HTR-8/SVneo (cell line): Measurements from ENCODE around the gene NELL2.

Experiments
- DNase-seq: peaks from one replicate; pipeline ENCODE4 v3.0.0; 2011; ENCODE audit warnings: low spot score, mixed read lengths; ENCODE audit not compliant: insufficient read length
- FAIRE-seq: peaks from 2 replicates; lab custom pipeline; 2011; peaks lifted over from hg19 to GRCh38; lab: Jason Lieb, UNC

Gene NELL2

GRCh38 chr12:44565163-44565562 lies 311.0 kb downstream of the NELL2 start:
- no peak for DNase-seq
- no peak for FAIRE-seq

GRCh38 chr12:44563486-44563885 lies 312.6 kb downstream of the NELL2 start:
- FAIRE-seq (no peak), DNase-seq (no peak)

GRCh38 chr12:44558340-44559100 lies 317.6 kb downstream of the NELL2 start:
- DNase-seq (no peak), FAIRE-seq (no peak)

GRCh38 chr12:44555454-44555853 lies 320.7 kb downstream of the NELL2 start:
- DNase-seq = no peak
- no peak for FAIRE-seq

GRCh38 chr12:44551631-44552030 lies 324.5 kb downstream of the NELL2 start:
- no peak for DNase-seq
- no peak for FAIRE-seq

GRCh38 chr12:44550377-44550776 lies 325.7 kb downstream of the NELL2 start:
- no peak for FAIRE-seq

GRCh38 chr12:44546060-44546459 lies 330.1 kb downstream of the NELL2 start:
- FAIRE-seq (no peak), DNase-seq (no peak)

More at GRCh38 chr12:44550377-44550776, 325.7 kb downstream of the NELL2 start:
- no peak for DNase-seq

- no peak for DNase-seq
- FAIRE-seq = no peak
Observed at GRCh38 chr12:44544018-44544417, 332.1 kb downstream of the NELL2 start.

GRCh38 chr12:44542716-44543115 lies 333.4 kb downstream of the NELL2 start:
- DNase-seq = no peak
- FAIRE-seq = no peak

- DNase-seq = no peak
- no peak for FAIRE-seq
Observed at GRCh38 chr12:44537354-44537753, 338.8 kb downstream of the NELL2 start.

GRCh38 chr12:44532940-44533339 lies 343.2 kb downstream of the NELL2 start:
- no peak for DNase-seq
- no peak for FAIRE-seq

- FAIRE-seq = no peak
- DNase-seq = no peak
Observed at GRCh38 chr12:44531320-44531971, 344.7 kb downstream of the NELL2 start.

GRCh38 chr12:44526655-44527182 lies 349.4 kb downstream of the NELL2 start:
- no peak for FAIRE-seq
- no peak for DNase-seq

GRCh38 chr12:44525806-44526654 lies 350.1 kb downstream of the NELL2 start:
- DNase-seq = no peak
- no peak for FAIRE-seq

GRCh38 chr12:44523828-44524227 lies 352.3 kb downstream of the NELL2 start:
- FAIRE-seq (no peak), DNase-seq (no peak)

- FAIRE-seq (no peak), DNase-seq (no peak)
Observed at GRCh38 chr12:44521702-44522101, 354.4 kb downstream of the NELL2 start.

GRCh38 chr12:44519931-44520330 lies 356.2 kb downstream of the NELL2 start:
- FAIRE-seq (no peak), DNase-seq (no peak)

- FAIRE-seq (no peak), DNase-seq (no peak)
Observed at GRCh38 chr12:44511289-44511688, 364.8 kb downstream of the NELL2 start.

GRCh38 chr12:44510510-44510909 lies 365.6 kb downstream of the NELL2 start:
- FAIRE-seq (no peak), DNase-seq (no peak)

- no peak for DNase-seq
- no peak for FAIRE-seq
Observed at GRCh38 chr12:44510076-44510475, 366.0 kb downstream of the NELL2 start.

GRCh38 chr12:44509471-44509870 lies 366.6 kb downstream of the NELL2 start:
- DNase-seq (no peak), FAIRE-seq (no peak)
